CD8-positive, alpha-beta memory T cell (primary cell): ENCODE results near the gene ZDHHC22. TPM values are rescaled to one million over a fixed set of nuclear protein-coding genes. Genes with fewer than 3 reads are reported as not detected.

ENCODE experiments used
- CTCF ChIA-PET: fragments of 350-600 bp; sonication (Branson Sonifier 250); formaldehyde crosslinking; loops from one replicate; lab custom pipeline; 2021; ENCODE audit warnings: antibody characterized with exemption; lab: Charles Lee
- POLR2A ChIA-PET: fragments of 350-600 bp; sonication (Branson Sonifier 250); formaldehyde crosslinking; loops from one replicate; lab custom pipeline; 2021; ENCODE audit warnings: antibody characterized with exemption; lab: Charles Lee
- DNase-seq, 5 donors: peaks; one replicate each; pipeline versions ENCODE4 v3.0.0 to v3.0.0-alpha.2; 2020 to 2022; ENCODE audit warnings: mixed read lengths in 1 of 5
- H3K27ac ChIP-seq: one replicate; pipeline ENCODE4 v1.7.0; 2013; ENCODE audit warnings: low read depth, mild to moderate bottlenecking, low read length, moderate library complexity
- H3K27me3 ChIP-seq: 2 replicates; pipeline ENCODE4 v1.7.0; 2013; ENCODE audit warnings: low read length, mild to moderate bottlenecking; ENCODE audit not compliant: insufficient read depth, poor library complexity, severe bottlenecking
- H3K36me3 ChIP-seq: 2 replicates; pipeline ENCODE4 v1.7.0; 2013; ENCODE audit warnings: mild to moderate bottlenecking, low read length, moderate library complexity; ENCODE audit not compliant: insufficient read depth
- H3K4me1 ChIP-seq: 2 replicates; pipeline ENCODE4 v1.7.0; 2013; ENCODE audit warnings: mild to moderate bottlenecking, low read length, moderate library complexity; ENCODE audit not compliant: insufficient read depth
- H3K4me3 ChIP-seq: 2 replicates; pipeline ENCODE4 v1.7.0; 2013; ENCODE audit warnings: mild to moderate bottlenecking, low read length
- H3K9me3 ChIP-seq: 2 replicates; pipeline ENCODE4 v1.7.0; 2013; ENCODE audit warnings: mild to moderate bottlenecking, low read length
- H3K27ac Mint-ChIP-seq, 8 donors: one replicate each; pipeline ENCODE4 v1.8.0; 2020 to 2021; ENCODE audit warnings: mixed read lengths in 8 of 8, mild to moderate bottlenecking in 6 of 8, inconsistent platforms in 3 of 8, moderate library complexity in 3 of 8
- H3K27me3 Mint-ChIP-seq, 2 donors: one replicate each; pipeline ENCODE4 v1.8.0; 2020 to 2021; ENCODE audit warnings: mixed read lengths in 2 of 2, mild to moderate bottlenecking in 1 of 2, moderate library complexity in 1 of 2
- H3K36me3 Mint-ChIP-seq, 3 donors: one replicate each; pipeline ENCODE4 v1.8.0; 2020 to 2021; ENCODE audit warnings: mixed read lengths in 3 of 3, inconsistent platforms in 1 of 3, mild to moderate bottlenecking in 1 of 3
- H3K4me1 Mint-ChIP-seq, 3 donors: one replicate each; pipeline ENCODE4 v1.8.0; 2020 to 2021; ENCODE audit warnings: mixed read lengths in 3 of 3, inconsistent platforms in 1 of 3, mild to moderate bottlenecking in 1 of 3
- H3K4me3 Mint-ChIP-seq, 7 donors: one replicate each; pipeline ENCODE4 v1.8.0; 2020 to 2021; ENCODE audit warnings: mixed read lengths in 7 of 7, mild to moderate bottlenecking in 6 of 7, moderate library complexity in 4 of 7, inconsistent platforms in 2 of 7
- H3K9me3 Mint-ChIP-seq, 5 donors: one replicate each; pipeline ENCODE4 v1.8.0; 2020 to 2022; ENCODE audit warnings: mixed read lengths in 5 of 5, mild to moderate bottlenecking in 3 of 5, moderate library complexity in 2 of 5, inconsistent platforms in 1 of 5
- polyA plus RNA-seq: library from polyadenylated mRNA; unstranded; fragments of 300-500 nt; fragmentation: Illumina TruSeq; gene quantifications from one replicate; pipeline ENCODE4 v1.2.3, GENCODE V29; 2021
- total RNA-seq, 2 experiments: library from RNA; stranded (reverse); gene quantifications; one replicate each; pipeline ENCODE4 v1.2.3, GENCODE V29; 2021

ZDHHC22 gene
- total and polyA plus RNA-seq, 3 experiments from 2014 or later: not detected

GRCh38 chr14:77083082-77083481, 58.5 kb downstream of the ZDHHC22 start:
- POLR2A ChIA-PET: no interaction called here
- peaks cover 4% of the 10 kb centered on the region for H3K4me1 ChIP-seq

DNA sequence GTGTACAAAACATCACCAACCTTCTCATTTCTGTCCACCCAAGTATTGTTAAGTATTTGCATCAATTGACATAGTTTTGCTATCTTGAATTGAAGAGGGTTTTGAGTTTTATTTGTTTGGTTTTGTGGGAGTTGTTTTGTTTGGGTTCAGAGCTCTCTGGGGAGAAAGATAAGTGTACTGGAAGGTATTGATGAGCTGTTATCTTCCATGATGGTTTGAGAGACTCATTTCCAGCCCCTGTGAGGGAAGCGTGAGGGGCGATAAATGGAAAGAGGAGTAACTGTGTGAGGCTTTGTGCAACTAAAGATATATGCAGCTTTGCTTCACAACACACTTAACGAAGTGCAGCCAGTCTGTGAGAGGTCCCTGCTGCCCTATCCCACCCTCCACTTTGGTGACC, 59.2 kb downstream of the ZDHHC22 start:
- Mint-ChIP-seq H3K36me3 (peaks cover 0 to 8% (median 3%) of the 10 kb centered on the region in 3 donors), H3K4me1 (peaks cover 0 to 7% (median 5%) of the 10 kb centered on the region in 3 donors), H3K4me3 (no peak overlapping the region), H3K27me3 (peaks cover 10 to 16% of the 10 kb centered on the region in 2 donors), H3K27ac (peak overlapping the region in 1 of 8 donors; percentile 14), H3K9me3 (peaks cover 0 to 6% (median 3%) of the 10 kb centered on the region in 5 donors)
- Histone ChIP-seq H3K36me3 (no peaks in the 10 kb centered on the region), H3K4me3 (no peak overlapping the region), H3K4me1 (peaks cover 4% of the 10 kb centered on the region), H3K27me3 (no peaks in the 10 kb centered on the region), H3K9me3 (no peaks in the 10 kb centered on the region), H3K27ac (no peak overlapping the region)
- ChIA-PET CTCF (interaction anchor here (0.9 to 3.5 kb wide), 6 partner anchors 10 to 209 kb away, joined by 3 to 15 read pairs (median 6); no protein-coding TSS in a partner anchor), POLR2A (no interaction called here)
- DNase-seq: no peak

More at GRCh38 chr14:77083082-77083481, 58.5 kb downstream of the ZDHHC22 start:
- Histone ChIP-seq H3K9me3 (no peaks in the 10 kb centered on the region), H3K27ac (no peak overlapping the region), H3K4me3 (no peak overlapping the region), H3K36me3 (no peaks in the 10 kb centered on the region), H3K27me3 (no peaks in the 10 kb centered on the region)
- Mint-ChIP-seq H3K27ac (peak overlapping the region in 2 of 8 donors; percentile 14 to 20), H3K36me3 (peaks cover 0 to 8% (median 3%) of the 10 kb centered on the region in 3 donors), H3K9me3 (peaks cover 0 to 6% (median 3%) of the 10 kb centered on the region in 5 donors), H3K4me1 (peaks cover 0 to 7% (median 5%) of the 10 kb centered on the region in 3 donors), H3K4me3 (no peak overlapping the region), H3K27me3 (peaks cover 8 to 16% of the 10 kb centered on the region in 2 donors)
- CTCF ChIA-PET: interaction anchor here (0.9 to 3.5 kb wide), 4 partner anchors 13 to 207 kb away, joined by 3 to 15 read pairs (median 12); no protein-coding TSS in a partner anchor
- no peak for DNase-seq

Other genes with a start within 250 kb of the ZDHHC22 start
- 10 to 100 TPM; 25.6 to 27.2 TPM for gene IRF2BPL, start 113.1 kb downstream of the ZDHHC22 start, total RNA-seq
- gene IRF2BPL, start 113.1 kb downstream of the ZDHHC22 start, polyA plus RNA-seq: 3.7 TPM
- gene CIPC, start 43.5 kb downstream of the ZDHHC22 start, total RNA-seq: 10 to 100 TPM; 10.5 to 12.7 TPM
- gene CIPC, start 43.5 kb downstream of the ZDHHC22 start, polyA plus RNA-seq: 6.2 TPM
- gene TMEM63C, start 40.0 kb upstream of the ZDHHC22 start, total RNA-seq: under 1 TPM; 0.64 to 0.68 TPM
- gene TMEM63C, start 40.0 kb upstream of the ZDHHC22 start, polyA plus RNA-seq: 0.28 TPM
- not detected for gene NGB, start 129.4 kb upstream of the ZDHHC22 start, total RNA-seq
- not detected for gene NGB, start 129.4 kb upstream of the ZDHHC22 start, polyA plus RNA-seq
- gene POMT2, start 179.1 kb upstream of the ZDHHC22 start, total RNA-seq: 10 to 100 TPM; 19.0 to 21.6 TPM
- 1.7 TPM for gene POMT2, start 179.1 kb upstream of the ZDHHC22 start, polyA plus RNA-seq
- gene GSTZ1, start 179.2 kb upstream of the ZDHHC22 start, total RNA-seq: 10 to 100 TPM; 16.8 to 20.1 TPM
- gene GSTZ1, start 179.2 kb upstream of the ZDHHC22 start, polyA plus RNA-seq: 5.4 TPM
- 10 to 100 TPM; 20.9 to 22.2 TPM for gene TMED8, start 235.3 kb upstream of the ZDHHC22 start, total RNA-seq
- 3.2 TPM for gene TMED8, start 235.3 kb upstream of the ZDHHC22 start, polyA plus RNA-seq
- gene SAMD15, start 235.6 kb upstream of the ZDHHC22 start, total RNA-seq: 1 to 10 TPM in 1 of 2 experiments, under 1 TPM in 1; 0.83 to 1.0 TPM
- 0.08 TPM for gene SAMD15, start 235.6 kb upstream of the ZDHHC22 start, polyA plus RNA-seq